ENCODE results near the gene RNF11. TPM values are rescaled to one million over a fixed set of nuclear protein-coding genes. Genes with fewer than 3 reads are reported as not detected.
"Not testable (repeated sequence)": the region's sequence is repeated elsewhere in the genome, so short reads cannot be mapped to it uniquely, and the experiment has no call there.

RNF11 gene
- total RNA-seq, 1 donor from 2014 or later, result 15.3 TPM

GRCh38 chr1:51230501-51231078 is 5.5 kb upstream of the RNF11 start:
- CTCF ChIA-PET, result no interaction called here
- Mint-ChIP-seq H3K36me3 (ENCODE audit: low read depth) (no peaks in the 10 kb centered on the region), H3K27ac (no peak overlapping the region), H3K4me3 (no peak overlapping the region), H3K4me1 (peaks cover 16% of the 10 kb centered on the region), H3K9me3 (no peaks in the 10 kb centered on the region), H3K27me3 (peaks cover 15% of the 10 kb centered on the region)
- intact Hi-C loops (cut with micrococcal nuclease), result loop anchor here (10.0 kb wide), 1 partner anchor 494 kb away; no protein-coding TSS in a partner anchor
- TF ChIP-seq CTCF (IDR thresholded peaks at IDR 0.05), result no peak
- POLR2A ChIA-PET, result no interaction called here
- no peak for ATAC-seq (ENCODE audit: low read depth)
- DNase-seq, result no peak

GRCh38 chr1:51231120-51231519 is 5.0 kb upstream of the RNF11 start:
- no peak overlapping the region for H3K27ac Mint-ChIP-seq
- peaks cover 15% of the 10 kb centered on the region for H3K27me3 Mint-ChIP-seq
- no peak for TF ChIP-seq CTCF (IDR thresholded peaks at IDR 0.05)
- CTCF ChIA-PET, result no interaction called here
- H3K36me3 Mint-ChIP-seq (ENCODE audit: low read depth), result peaks cover 2% of the 10 kb centered on the region
- no peak for DNase-seq
- no peaks in the 10 kb centered on the region for H3K9me3 Mint-ChIP-seq
- intact Hi-C loops (cut with micrococcal nuclease), result loop anchor here (10.0 kb wide), 1 partner anchor 494 kb away; no protein-coding TSS in a partner anchor
- no peak overlapping the region for H3K4me3 Mint-ChIP-seq
- POLR2A ChIA-PET, result no interaction called here
- H3K4me1 Mint-ChIP-seq, result peaks cover 20% of the 10 kb centered on the region
- ATAC-seq (ENCODE audit: low read depth), result no peak

GRCh38 chr1:51231896-51232295 is 4.2 kb upstream of the RNF11 start:
- H3K27me3 Mint-ChIP-seq, result peaks cover 14% of the 10 kb centered on the region
- ATAC-seq (ENCODE audit: low read depth), result no peak
- no peak for TF ChIP-seq CTCF (IDR thresholded peaks at IDR 0.05)
- H3K4me3 Mint-ChIP-seq, result no peak overlapping the region
- ChIA-PET POLR2A (no interaction called here), CTCF (no interaction called here)
- H3K36me3 Mint-ChIP-seq (ENCODE audit: low read depth), result peaks cover 2% of the 10 kb centered on the region
- H3K27ac Mint-ChIP-seq, result no peak overlapping the region
- no peak for DNase-seq
- peaks cover 20% of the 10 kb centered on the region for H3K4me1 Mint-ChIP-seq
- intact Hi-C loops (cut with micrococcal nuclease), result loop anchor here (10.0 kb wide), 1 partner anchor 493 kb away; no protein-coding TSS in a partner anchor
- no peaks in the 10 kb centered on the region for H3K9me3 Mint-ChIP-seq

- POLR2A ChIA-PET, result interaction anchor here (0.7 kb wide), 1 partner anchor 333 kb away, joined by 3 read pairs; no protein-coding TSS in a partner anchor
- CTCF ChIA-PET, result interaction anchor here (0.6 kb wide), 1 partner anchor 10 kb away, joined by 3 read pairs; no protein-coding TSS in a partner anchor
- not testable (repeated sequence) for H3K4me3 Mint-ChIP-seq
Measured at GRCh38 chr1:51234236-51234635, 1.8 kb upstream of the RNF11 start.

GRCh38 chr1:51234721-51235425 is 1.2 kb upstream of the RNF11 start:
- TF ChIP-seq CTCF (IDR thresholded peaks at IDR 0.05), result no peak
- Mint-ChIP-seq H3K4me3 (peak overlapping the region; percentile 92), H3K4me1 (peaks cover 21% of the 10 kb centered on the region), H3K27ac (peak overlapping the region; percentile 93), H3K27me3 (peaks cover 7% of the 10 kb centered on the region), H3K36me3 (ENCODE audit: low read depth) (peaks cover 4% of the 10 kb centered on the region), H3K9me3 (no peaks in the 10 kb centered on the region)
- ATAC-seq (ENCODE audit: low read depth) (peak; percentile 75), DNase-seq (peak; percentile 61)
- intact Hi-C loops (cut with micrococcal nuclease), result loop anchor here (1.0 to 10.0 kb wide), 7 partner anchors 62 to 822 kb away; partner anchors contain the start of genes BTF3L4, EPS15, FAF1 and NRDC
- ChIA-PET CTCF (interaction anchor here (1.0 to 1.9 kb wide), 2 partner anchors 46 to 62 kb away, joined by 4 to 5 read pairs; no protein-coding TSS in a partner anchor), POLR2A (interaction anchor here (1.1 to 2.5 kb wide), 3 partner anchors 34 to 62 kb away, joined by 4 to 18 read pairs (median 10); no protein-coding TSS in a partner anchor)

More at GRCh38 chr1:51234236-51234635, 1.8 kb upstream of the RNF11 start:
- not testable (repeated sequence) for ATAC-seq (ENCODE audit: low read depth); H3K9me3 Mint-ChIP-seq; DNase-seq; H3K27me3 Mint-ChIP-seq; H3K36me3 Mint-ChIP-seq (ENCODE audit: low read depth)
- peak overlapping the region; percentile 93 for H3K27ac Mint-ChIP-seq
- intact Hi-C loops (cut with micrococcal nuclease), result loop anchor here (2.0 to 10.0 kb wide), 3 partner anchors 63 to 491 kb away; no protein-coding TSS in a partner anchor
- H3K4me1 Mint-ChIP-seq, result peaks cover 20% of the 10 kb centered on the region
